Colonic mucosa (tissue), 4 donors: Measurements from ENCODE around the gene EPAS1. TPM values are rescaled to one million over a fixed set of nuclear protein-coding genes. Genes with fewer than 3 reads are reported as not detected.

Experiments
- DNase-seq: peaks from one replicate; pipeline ENCODE4 v3.0.0-alpha.2; 2020
- H3K27ac ChIP-seq: fragments of 200-600 bp; one replicate; pipeline ENCODE4 v1.8.0; 2021
- H3K27me3 ChIP-seq: fragments of 200-600 bp; one replicate; pipeline ENCODE4 v1.8.0; 2021
- H3K36me3 ChIP-seq: fragments of 200-600 bp; one replicate; pipeline ENCODE4 v1.8.0; 2021
- H3K4me1 ChIP-seq: fragments of 200-600 bp; one replicate; pipeline ENCODE4 v1.8.0; 2021; ENCODE audit warnings: mild to moderate bottlenecking
- H3K4me3 ChIP-seq: fragments of 200-600 bp; one replicate; pipeline ENCODE4 v1.8.0; 2021
- H3K9ac ChIP-seq, 2 donors: one replicate each; pipeline ENCODE4 v1.7.0; 2013; ENCODE audit warnings: control low read depth in 2 of 2, low read depth in 2 of 2, low read length in 2 of 2
- H3K9me3 ChIP-seq: fragments of 200-600 bp; one replicate; pipeline ENCODE4 v1.8.0; 2021
- CTCF ChIP-seq: fragments of 200-600 bp; IDR thresholded peaks from one replicate; pipeline ENCODE4 v1.8.0; 2022; ENCODE audit warnings: antibody characterized with exemption, mild to moderate bottlenecking
- intact Hi-C: fragments of 100-400 bp; cut with DNase I; formaldehyde crosslinking; loops from one replicate; pipeline ENCODE4 v1.14.1; 2022
- total RNA-seq, 2 donors: library from RNA; stranded (reverse); fragmentation: NEBNext Ultra II Directional in 1 of 2; extraction: Animal tissue kit (Norgen Biotek cat#: 25700) in 1 of 2; gene quantifications; one replicate each; pipeline ENCODE4 v1.2.1, GENCODE V29; 2021
- donor health status: healthy.
- donor health status: DM: no; HTN: no; CAD: no.
- donor health status: DM: no; HTN: no; CAD: no.

Gene EPAS1
- total RNA-seq, 2 donors from 2014 or later, result 116 to 140 TPM

GRCh38 chr2:46308081-46308480 lies 10.9 kb downstream of the EPAS1 start:
- H3K27me3 ChIP-seq, result no peaks in the 10 kb centered on the region
- no peaks in the 10 kb centered on the region for H3K36me3 ChIP-seq
- TF ChIP-seq CTCF, result no peak
- no peak overlapping the region for H3K4me3 ChIP-seq
- peak overlapping the region in 1 of 2 donors; percentile 56 for H3K9ac ChIP-seq
- H3K4me1 ChIP-seq, result peaks cover 25% of the 10 kb centered on the region
- peak overlapping the region; percentile 58 for H3K27ac ChIP-seq
- no peak for DNase-seq
- no peaks in the 10 kb centered on the region for H3K9me3 ChIP-seq
- intact Hi-C loops, result no loop called here

- H3K27me3 ChIP-seq, result no peaks in the 10 kb centered on the region
- no peak for TF ChIP-seq CTCF
- intact Hi-C loops, result no loop called here
- no peak overlapping the region for H3K27ac ChIP-seq
- DNase-seq, result no peak
- no peak overlapping the region for H3K4me3 ChIP-seq
- H3K36me3 ChIP-seq, result no peaks in the 10 kb centered on the region
- H3K9me3 ChIP-seq, result no peaks in the 10 kb centered on the region
- no peak overlapping the region for H3K9ac ChIP-seq
- peaks cover 25% of the 10 kb centered on the region for H3K4me1 ChIP-seq
Measured at GRCh38 chr2:46308629-46309028, 11.4 kb downstream of the EPAS1 start.

GRCh38 chr2:46309052-46309953 lies 12.1 kb downstream of the EPAS1 start:
- Histone ChIP-seq H3K27me3 (no peaks in the 10 kb centered on the region), H3K9me3 (no peaks in the 10 kb centered on the region), H3K36me3 (no peaks in the 10 kb centered on the region), H3K27ac (no peak overlapping the region), H3K4me3 (no peak overlapping the region), H3K4me1 (peaks cover 25% of the 10 kb centered on the region), H3K9ac (no peak overlapping the region)
- TF ChIP-seq CTCF, result no peak
- intact Hi-C loops, result no loop called here
- no peak for DNase-seq

- H3K9me3 ChIP-seq, result no peaks in the 10 kb centered on the region
- intact Hi-C loops, result no loop called here
- DNase-seq, result no peak
- TF ChIP-seq CTCF, result no peak
- no peak overlapping the region for H3K9ac ChIP-seq
- no peaks in the 10 kb centered on the region for H3K36me3 ChIP-seq
- H3K4me3 ChIP-seq, result no peak overlapping the region
- peaks cover 31% of the 10 kb centered on the region for H3K4me1 ChIP-seq
- no peaks in the 10 kb centered on the region for H3K27me3 ChIP-seq
- no peak overlapping the region for H3K27ac ChIP-seq
Measured at GRCh38 chr2:46310446-46310845, 13.2 kb downstream of the EPAS1 start.

- Histone ChIP-seq H3K9me3 (no peaks in the 10 kb centered on the region), H3K27ac (no peak overlapping the region), H3K4me3 (no peak overlapping the region), H3K27me3 (no peaks in the 10 kb centered on the region), H3K36me3 (no peaks in the 10 kb centered on the region), H3K4me1 (peaks cover 38% of the 10 kb centered on the region), H3K9ac (no peak overlapping the region)
- no peak for TF ChIP-seq CTCF
- no peak for DNase-seq
- intact Hi-C loops, result no loop called here
Measured at GRCh38 chr2:46311651-46312223, 14.5 kb downstream of the EPAS1 start.
